GM18870 (cell line): ENCODE measurements around the gene VAPB.
A peak's percentile ranks its signal among the peaks of the same experiment; 100 is the strongest.
"Not testable (repeated sequence)": the region's sequence is repeated elsewhere in the genome, so short reads cannot be mapped to it uniquely, and the experiment has no call there.

Source experiments
- ATAC-seq: cut with Tn5 transposase; IDR thresholded peaks from one replicate; pipeline ENCODE4 v1.9.1; 2021; ENCODE audit warnings: moderate library complexity; ENCODE audit not compliant: unreplicated experiment

The VAPB gene

GRCh38 chr20:58406422-58407001 lies 17.5 kb downstream of the VAPB start:
- ATAC-seq = no peak

- no peak for ATAC-seq
Measured at GRCh38 chr20:58407201-58407873, 18.3 kb downstream of the VAPB start.

- peak; percentile 69 for ATAC-seq
Measured at GRCh38 chr20:58407966-58408557, 19.0 kb downstream of the VAPB start.

- ATAC-seq = no peak
Measured at GRCh38 chr20:58408603-58409246, 19.7 kb downstream of the VAPB start.

DNA sequence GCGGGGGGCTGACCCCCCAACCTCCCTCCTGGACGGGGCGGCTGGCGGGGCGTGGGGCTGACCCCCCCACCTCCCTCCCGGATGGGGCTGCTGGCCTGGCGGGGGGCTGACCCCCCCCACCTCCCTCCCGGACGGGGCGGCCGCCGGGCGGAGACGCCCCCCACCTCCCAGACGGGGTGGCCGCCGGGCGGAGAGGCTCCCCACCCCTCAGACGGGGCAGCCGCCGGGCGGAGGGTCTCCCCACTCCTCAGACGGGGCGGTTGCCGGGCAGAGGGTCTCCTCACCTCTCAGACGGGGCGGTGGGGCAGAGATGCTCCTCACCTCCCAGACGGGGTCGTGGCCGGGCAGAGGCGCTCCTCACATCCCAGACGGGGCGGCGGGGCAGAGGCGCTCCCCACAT lies 25.2 kb downstream of the VAPB start:
- not testable (repeated sequence) for ATAC-seq

GRCh38 chr20:58414786-58415185 lies 25.8 kb downstream of the VAPB start:
- not testable (repeated sequence) for ATAC-seq

DNA sequence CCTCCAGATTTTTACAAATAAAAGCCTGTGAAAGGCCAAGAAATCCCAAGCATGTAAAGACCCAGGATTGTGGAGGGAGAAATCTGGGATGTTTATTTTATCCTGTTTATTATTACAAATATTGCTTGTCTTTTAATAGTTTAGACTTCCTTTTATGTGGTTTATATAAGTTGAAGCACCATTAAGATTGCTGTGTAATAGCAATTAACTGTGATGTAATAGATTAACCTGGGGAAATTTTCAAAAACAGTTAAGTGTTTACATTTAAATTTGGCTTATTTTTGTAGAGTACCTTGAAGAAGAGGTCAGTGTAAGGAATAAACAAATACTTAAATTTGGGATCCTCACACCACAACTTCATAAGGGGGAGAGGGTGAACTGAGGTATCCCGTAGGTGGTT lies 27.0 kb downstream of the VAPB start:
- ATAC-seq = no peak

DNA sequence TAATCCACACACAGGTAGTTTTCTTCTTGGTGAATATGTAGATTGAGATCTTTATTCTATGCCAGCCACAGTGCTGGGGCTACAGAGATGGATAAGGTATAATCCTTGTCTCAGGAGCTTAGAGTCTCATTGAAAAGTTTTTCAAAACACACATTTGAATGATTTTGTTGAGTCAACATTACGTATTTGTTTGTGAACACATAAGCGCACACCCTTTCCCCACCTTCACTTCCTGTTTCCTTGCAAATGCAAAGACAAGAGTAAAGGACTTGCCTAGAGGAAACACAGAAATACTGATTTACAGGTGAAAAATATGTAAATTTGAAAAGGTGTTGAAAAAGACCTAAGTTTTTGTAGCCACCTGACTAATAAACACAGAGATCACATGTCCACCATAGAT lies 27.8 kb downstream of the VAPB start:
- ATAC-seq = no peak

GRCh38 chr20:58417438-58417837 lies 28.4 kb downstream of the VAPB start:
- ATAC-seq = no peak

- ATAC-seq = no peak
Measured at GRCh38 chr20:58418949-58419748, 30.1 kb downstream of the VAPB start.

GRCh38 chr20:58420798-58421496 lies 31.9 kb downstream of the VAPB start:
- ATAC-seq = no peak

- no peak for ATAC-seq
Measured at GRCh38 chr20:58421497-58421850, 32.4 kb downstream of the VAPB start.

GRCh38 chr20:58424218-58424969 lies 35.4 kb downstream of the VAPB start:
- no peak for ATAC-seq

GRCh38 chr20:58427571-58427970 lies 38.5 kb downstream of the VAPB start:
- not testable (repeated sequence) for ATAC-seq

- no peak for ATAC-seq
Measured at GRCh38 chr20:58428364-58428763, 39.3 kb downstream of the VAPB start.

GRCh38 chr20:58429303-58429702 lies 40.3 kb downstream of the VAPB start:
- ATAC-seq = no peak

GRCh38 chr20:58431134-58431533 lies 42.1 kb downstream of the VAPB start:
- no peak for ATAC-seq

GRCh38 chr20:58432186-58432954 lies 43.3 kb downstream of the VAPB start:
- ATAC-seq = no peak

- no peak for ATAC-seq
Measured at GRCh38 chr20:58433029-58433647, 44.1 kb downstream of the VAPB start.
